Measurements from ENCODE around the gene STN1.

The STN1 gene

DNA sequence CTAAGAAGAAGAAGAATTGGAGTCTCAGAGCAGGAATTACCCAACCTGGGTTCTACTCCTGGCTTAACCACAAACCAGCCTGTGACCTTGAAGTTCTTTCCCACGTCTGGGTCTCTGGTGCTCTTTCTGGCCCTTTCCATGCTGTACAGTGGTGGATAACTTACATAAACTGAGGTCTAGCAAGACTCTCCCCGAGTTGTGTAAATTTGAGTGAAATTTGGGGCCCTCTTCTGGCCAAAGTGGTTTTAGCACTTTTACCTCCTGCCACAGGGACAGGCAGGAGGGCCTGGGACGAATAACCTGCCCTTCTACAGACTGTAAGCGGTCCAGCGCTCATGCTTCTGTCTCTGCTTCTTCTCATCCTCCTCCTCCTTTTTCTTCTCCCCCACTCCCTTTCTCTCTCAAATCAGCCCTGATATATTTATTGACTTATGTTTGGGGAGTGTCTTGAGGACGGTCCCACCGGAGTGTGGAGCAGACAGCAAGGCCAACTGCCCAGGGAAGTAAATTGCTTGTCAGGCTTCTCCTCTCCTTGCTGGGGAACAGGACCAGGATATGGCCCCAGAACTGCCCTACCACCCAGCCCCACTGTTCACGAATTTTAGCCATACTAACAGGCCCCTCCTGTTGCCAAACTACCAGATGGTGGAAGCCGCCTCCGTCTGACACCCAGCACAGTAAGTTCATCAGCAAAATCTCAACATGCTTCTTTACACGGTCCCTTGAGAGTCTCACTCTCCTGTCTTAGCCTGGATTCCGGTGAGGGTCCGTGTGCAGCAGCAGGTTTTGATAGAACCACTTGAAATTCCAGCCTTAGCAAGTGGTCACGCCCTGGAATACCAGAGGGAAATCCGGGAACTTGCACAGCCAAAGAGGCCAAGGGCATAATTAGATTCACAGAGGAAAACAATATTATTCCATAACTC is 58.6 kb downstream of the STN1 start:
- DNase-seq (ENCODE audit: extremely low spot score): peak; percentile 60
- TF ChIP-seq, protein P1, sequence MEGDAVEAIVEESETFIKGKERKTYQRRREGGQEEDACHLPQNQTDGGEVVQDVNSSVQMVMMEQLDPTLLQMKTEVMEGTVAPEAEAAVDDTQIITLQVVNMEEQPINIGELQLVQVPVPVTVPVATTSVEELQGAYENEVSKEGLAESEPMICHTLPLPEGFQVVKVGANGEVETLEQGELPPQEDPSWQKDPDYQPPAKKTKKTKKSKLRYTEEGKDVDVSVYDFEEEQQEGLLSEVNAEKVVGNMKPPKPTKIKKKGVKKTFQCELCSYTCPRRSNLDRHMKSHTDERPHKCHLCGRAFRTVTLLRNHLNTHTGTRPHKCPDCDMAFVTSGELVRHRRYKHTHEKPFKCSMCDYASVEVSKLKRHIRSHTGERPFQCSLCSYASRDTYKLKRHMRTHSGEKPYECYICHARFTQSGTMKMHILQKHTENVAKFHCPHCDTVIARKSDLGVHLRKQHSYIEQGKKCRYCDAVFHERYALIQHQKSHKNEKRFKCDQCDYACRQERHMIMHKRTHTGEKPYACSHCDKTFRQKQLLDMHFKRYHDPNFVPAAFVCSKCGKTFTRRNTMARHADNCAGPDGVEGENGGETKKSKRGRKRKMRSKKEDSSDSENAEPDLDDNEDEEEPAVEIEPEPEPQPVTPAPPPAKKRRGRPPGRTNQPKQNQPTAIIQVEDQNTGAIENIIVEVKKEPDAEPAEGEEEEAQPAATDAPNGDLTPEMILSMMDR (IDR thresholded peaks at IDR 0.05; ENCODE audit: control extremely low read depth, extremely low read depth, low read depth, missing control alignments): peak; percentile 46
- ChIA-PET POLR2A (no interaction called here), CTCF (interaction anchor here (1.0 to 3.8 kb wide), 9 partner anchors 11 to 254 kb away, joined by 3 to 66 read pairs (median 4); no protein-coding TSS in a partner anchor)

DNA sequence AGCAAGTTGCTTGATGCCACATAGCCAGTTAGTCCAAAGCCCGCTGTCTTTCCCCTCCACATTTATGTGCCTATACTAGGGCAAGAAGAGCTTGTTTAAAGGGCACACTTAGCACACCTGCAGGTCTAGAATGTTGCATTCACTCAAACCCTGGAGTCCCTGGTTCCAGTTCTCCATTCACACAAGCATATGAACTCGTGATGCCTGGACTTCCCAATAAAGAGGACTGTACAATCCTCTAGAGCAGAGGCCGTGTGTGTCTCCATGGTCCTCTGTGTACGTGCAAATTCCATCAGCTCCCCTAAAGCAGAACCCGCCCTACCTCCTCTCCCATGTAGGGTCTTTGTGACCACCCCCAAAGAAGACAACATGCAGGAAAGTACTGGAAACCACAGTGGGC is 59.6 kb downstream of the STN1 start:
- DNase-seq (ENCODE audit: extremely low spot score): no peak
- TF ChIP-seq, protein P1 (IDR thresholded peaks at IDR 0.05; ENCODE audit: control extremely low read depth, extremely low read depth, low read depth, missing control alignments): no peak
- POLR2A ChIA-PET: no interaction called here
- CTCF ChIA-PET: interaction anchor here (0.6 to 3.8 kb wide), 16 partner anchors 10 to 253 kb away, joined by 3 to 66 read pairs (median 4); no protein-coding TSS in a partner anchor

DNA sequence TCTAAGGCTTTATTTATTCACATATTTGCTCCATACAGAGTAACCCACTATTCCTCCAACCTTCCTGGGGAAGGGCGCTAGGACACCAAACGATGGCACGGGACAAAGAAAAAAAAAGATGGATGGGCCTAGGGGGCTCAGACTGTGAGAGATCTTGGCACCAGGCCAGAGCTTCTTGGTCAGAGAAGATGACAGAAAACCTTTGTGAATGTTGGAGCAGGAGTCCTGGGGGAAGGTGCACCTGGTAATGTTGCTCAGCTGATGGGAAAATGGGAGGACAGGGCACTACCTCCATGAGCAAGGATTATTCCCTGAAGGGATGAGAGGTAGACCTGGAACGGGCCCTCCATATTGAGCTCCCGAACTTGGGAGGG is 61.2 kb downstream of the STN1 start:
- no peak for DNase-seq (ENCODE audit: extremely low spot score)
- ChIA-PET POLR2A (no interaction called here), CTCF (interaction anchor here (0.8 to 3.8 kb wide), 3 partner anchors 10 to 144 kb away, joined by 4 to 66 read pairs (median 5); no protein-coding TSS in a partner anchor)

DNA sequence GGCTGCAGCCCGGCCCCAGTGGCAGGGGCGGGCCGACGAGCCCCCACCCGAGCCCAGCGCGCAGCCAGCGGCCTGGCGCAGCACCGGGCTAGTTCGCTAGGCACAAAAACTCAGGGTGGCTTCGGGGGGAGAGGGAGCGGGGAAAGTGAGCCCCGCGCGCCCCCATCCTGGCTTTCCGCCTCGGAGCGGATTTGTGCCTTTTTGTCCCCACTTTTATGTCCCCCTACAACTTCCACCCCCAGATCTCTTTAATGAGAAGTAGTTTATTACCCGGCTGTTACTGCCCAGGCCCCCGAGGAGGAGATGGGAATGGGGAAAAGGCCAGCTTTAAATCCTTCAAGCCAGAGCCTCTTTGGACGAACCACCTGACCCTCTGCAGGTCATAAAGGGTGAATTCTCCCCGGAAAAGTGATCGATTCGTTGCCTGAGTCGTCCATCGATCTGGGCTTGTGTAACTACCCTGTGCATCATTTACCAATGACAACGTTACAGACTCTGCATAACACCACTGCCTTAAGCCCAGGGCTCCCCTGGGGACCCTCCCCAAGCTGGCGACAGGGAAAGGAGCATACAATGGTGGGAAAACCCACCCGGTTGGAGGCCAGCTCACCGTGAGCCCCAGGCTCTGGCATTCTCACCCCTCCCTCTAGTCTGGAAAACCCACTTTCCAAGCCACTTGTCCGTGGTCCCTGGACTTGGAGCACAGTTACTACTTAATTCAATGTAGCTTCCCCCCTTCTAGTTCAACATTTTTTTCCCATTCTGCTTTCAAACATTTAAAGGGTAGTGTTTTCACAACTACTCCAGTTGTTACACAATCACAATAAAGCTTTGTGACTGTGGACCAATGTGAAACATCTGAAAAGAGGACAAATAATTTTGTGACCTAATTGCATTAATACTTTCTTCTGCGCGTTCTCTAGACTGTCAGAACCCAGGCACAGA is 61.9 kb downstream of the STN1 start:
- ChIA-PET CTCF (interaction anchor here (0.8 to 3.8 kb wide), 4 partner anchors 9 to 143 kb away, joined by 3 to 66 read pairs (median 4); no protein-coding TSS in a partner anchor), POLR2A (no interaction called here)
- TF ChIP-seq, protein P1 (IDR thresholded peaks at IDR 0.05; ENCODE audit: control extremely low read depth, extremely low read depth, low read depth, missing control alignments): no peak
- DNase-seq (ENCODE audit: extremely low spot score): no peak

More for the DNA sequence above, 61.2 kb downstream of the STN1 start:
- TF ChIP-seq, protein P1 (IDR thresholded peaks at IDR 0.05; ENCODE audit: control extremely low read depth, extremely low read depth, low read depth, missing control alignments): no peak

DNA sequence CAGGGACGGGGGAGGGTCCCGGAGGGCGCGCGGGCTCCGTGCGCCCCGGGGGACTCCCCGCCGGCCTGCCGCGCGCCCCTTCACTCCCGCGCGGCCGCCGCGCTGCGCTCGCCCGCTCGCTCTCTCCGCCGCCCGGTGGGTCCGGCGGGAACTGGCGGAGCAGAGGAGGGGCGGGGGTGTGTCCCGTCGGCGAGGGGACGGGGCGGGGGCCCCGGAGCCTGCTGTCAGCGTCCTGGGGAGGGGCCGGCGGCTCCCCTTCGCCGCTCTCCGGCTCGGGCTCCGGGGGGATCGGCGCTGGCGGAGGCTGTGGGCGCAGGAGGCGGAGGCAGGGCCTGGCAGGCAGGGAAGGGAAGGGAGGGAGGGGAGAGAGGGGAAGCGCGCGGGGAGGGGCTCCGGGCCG is 62.6 kb downstream of the STN1 start, which contains the start of gene SH3PXD2A:
SH3PXD2A (minus strand) TSS at position 153 of the 400 bp plus-strand sequence. CDS start 310 bp downstream, outside the sequence.
- CTCF ChIA-PET: interaction anchor here (1.3 to 4.4 kb wide), 2 partner anchors 106 to 143 kb away, joined by 3 to 41 read pairs; no protein-coding TSS in a partner anchor
- POLR2A ChIA-PET: no interaction called here
- no peak for DNase-seq (ENCODE audit: extremely low spot score)
- TF ChIP-seq, protein P1 (IDR thresholded peaks at IDR 0.05; ENCODE audit: control extremely low read depth, extremely low read depth, low read depth, missing control alignments): no peak
